BE2C (cell line): ENCODE data around the gene SMG6.

ENCODE experiments used
- DNase-seq: peaks from one replicate; pipeline ENCODE4 v3.0.0-alpha.2; 2020
- H3K27me3 ChIP-seq: fragments of 250-450 bp; sonication (Bioruptor Pico); 2 replicates; pipeline ENCODE4 v1.5.1; 2020; ENCODE audit warnings: mild to moderate bottlenecking
- H3K36me3 ChIP-seq: fragments of 250-450 bp; sonication (Bioruptor Pico); 2 replicates; pipeline ENCODE4 v1.5.1; 2020; ENCODE audit warnings: mild to moderate bottlenecking
- H3K4me1 ChIP-seq: fragments of 250-450 bp; sonication (Bioruptor Pico); 2 replicates; pipeline ENCODE4 v1.5.1; 2020
- H3K4me3 ChIP-seq: 2 replicates; pipeline ENCODE4 v1.5.1; 2011; ENCODE audit warnings: low read depth, low read length
- H3K9me3 ChIP-seq: fragments of 250-450 bp; sonication (Bioruptor Pico); 2 replicates; pipeline ENCODE4 v1.5.1; 2020
- CTCF ChIP-seq: IDR thresholded peaks from 2 replicates; pipeline ENCODE4 v1.5.1; 2012; ENCODE audit warnings: mild to moderate bottlenecking, low read depth, low read length

The SMG6 gene

GRCh38 chr17:2125013-2125535 is 178.5 kb downstream of the SMG6 start:
- Histone ChIP-seq H3K36me3 (no peaks in the 10 kb centered on the region), H3K4me1 (no peaks in the 10 kb centered on the region), H3K4me3 (no peak overlapping the region), H3K9me3 (no peaks in the 10 kb centered on the region), H3K27me3 (no peaks in the 10 kb centered on the region)
- no peak for DNase-seq
- no peak for TF ChIP-seq CTCF

- H3K4me1 ChIP-seq = no peaks in the 10 kb centered on the region
- H3K4me3 ChIP-seq = no peak overlapping the region
- no peak for DNase-seq
- H3K9me3 ChIP-seq = no peaks in the 10 kb centered on the region
- no peaks in the 10 kb centered on the region for H3K36me3 ChIP-seq
- no peak for TF ChIP-seq CTCF
- no peaks in the 10 kb centered on the region for H3K27me3 ChIP-seq
Observed at GRCh38 chr17:2124391-2124790, 179.2 kb downstream of the SMG6 start.

GRCh38 chr17:2123375-2124251 is 180.0 kb downstream of the SMG6 start:
- no peak overlapping the region for H3K4me3 ChIP-seq
- H3K4me1 ChIP-seq = no peaks in the 10 kb centered on the region
- no peaks in the 10 kb centered on the region for H3K9me3 ChIP-seq
- TF ChIP-seq CTCF = no peak
- no peaks in the 10 kb centered on the region for H3K27me3 ChIP-seq
- no peak for DNase-seq
- H3K36me3 ChIP-seq = no peaks in the 10 kb centered on the region

GRCh38 chr17:2122641-2123302 is 180.8 kb downstream of the SMG6 start:
- H3K9me3 ChIP-seq = no peaks in the 10 kb centered on the region
- peak; percentile 11; the same call in 1 of the 2 replicates for TF ChIP-seq CTCF
- DNase-seq = peak; percentile 19
- no peaks in the 10 kb centered on the region for H3K36me3 ChIP-seq
- H3K27me3 ChIP-seq = no peaks in the 10 kb centered on the region
- H3K4me3 ChIP-seq = no peak overlapping the region
- H3K4me1 ChIP-seq = no peaks in the 10 kb centered on the region

GRCh38 chr17:2120586-2121335 is 182.8 kb downstream of the SMG6 start:
- Histone ChIP-seq H3K4me3 (no peak overlapping the region), H3K4me1 (no peaks in the 10 kb centered on the region), H3K27me3 (no peaks in the 10 kb centered on the region), H3K36me3 (no peaks in the 10 kb centered on the region), H3K9me3 (no peaks in the 10 kb centered on the region)
- no peak for TF ChIP-seq CTCF
- no peak for DNase-seq
